Epithelial cell of proximal tubule (primary cell): ENCODE data around the gene RABGAP1L. TPM values are rescaled to one million over a fixed set of nuclear protein-coding genes. Genes with fewer than 3 reads are reported as not detected.

ENCODE experiments used
- DNase-seq: peaks from one replicate; pipeline ENCODE4 v3.0.0-alpha.2; 2011; ENCODE audit warnings: low read depth
- H3K4me3 ChIP-seq: 2 replicates; pipeline ENCODE4 v1.5.1; 2011; ENCODE audit warnings: low read depth, mild to moderate bottlenecking, low read length
- total RNA-seq: library from RNA; depleted of rRNA; stranded (reverse); fragments of >200 nt; gene quantifications from 2 replicates; pipeline ENCODE4 v1.2.3, GENCODE V29; 2015
- TF ChIP-seq, protein P1 (sequence below): conservative IDR thresholded peaks from 2 replicates; pipeline ENCODE4 v1.5.1; 2012; ENCODE audit warnings: low read depth, mild to moderate bottlenecking, low read length

The RABGAP1L gene
- total RNA-seq, 1 donor from 2014 or later = 16.3 TPM

DNA sequence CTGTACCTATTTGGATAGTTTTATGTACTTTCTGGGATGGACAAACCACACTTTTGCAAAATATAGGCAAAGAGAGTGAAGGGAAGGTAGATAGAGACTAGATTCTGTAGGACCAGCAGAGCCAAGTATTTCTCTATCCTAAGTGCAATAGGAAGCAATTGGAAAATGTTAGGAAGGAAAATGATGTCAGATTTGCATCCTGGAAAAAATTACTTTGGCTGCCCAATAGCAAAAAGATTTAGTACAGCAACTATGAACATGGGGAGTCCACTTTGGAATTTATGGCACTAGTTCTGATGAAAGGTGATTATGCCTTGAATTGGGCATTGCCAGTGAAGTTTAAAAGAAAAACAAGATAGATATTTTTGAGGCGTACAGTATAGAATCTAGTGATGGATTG, 789.7 kb downstream of the RABGAP1L start:
- no peak for DNase-seq
- TF ChIP-seq, protein P1, sequence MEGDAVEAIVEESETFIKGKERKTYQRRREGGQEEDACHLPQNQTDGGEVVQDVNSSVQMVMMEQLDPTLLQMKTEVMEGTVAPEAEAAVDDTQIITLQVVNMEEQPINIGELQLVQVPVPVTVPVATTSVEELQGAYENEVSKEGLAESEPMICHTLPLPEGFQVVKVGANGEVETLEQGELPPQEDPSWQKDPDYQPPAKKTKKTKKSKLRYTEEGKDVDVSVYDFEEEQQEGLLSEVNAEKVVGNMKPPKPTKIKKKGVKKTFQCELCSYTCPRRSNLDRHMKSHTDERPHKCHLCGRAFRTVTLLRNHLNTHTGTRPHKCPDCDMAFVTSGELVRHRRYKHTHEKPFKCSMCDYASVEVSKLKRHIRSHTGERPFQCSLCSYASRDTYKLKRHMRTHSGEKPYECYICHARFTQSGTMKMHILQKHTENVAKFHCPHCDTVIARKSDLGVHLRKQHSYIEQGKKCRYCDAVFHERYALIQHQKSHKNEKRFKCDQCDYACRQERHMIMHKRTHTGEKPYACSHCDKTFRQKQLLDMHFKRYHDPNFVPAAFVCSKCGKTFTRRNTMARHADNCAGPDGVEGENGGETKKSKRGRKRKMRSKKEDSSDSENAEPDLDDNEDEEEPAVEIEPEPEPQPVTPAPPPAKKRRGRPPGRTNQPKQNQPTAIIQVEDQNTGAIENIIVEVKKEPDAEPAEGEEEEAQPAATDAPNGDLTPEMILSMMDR = no peak
- no peak overlapping the region for H3K4me3 ChIP-seq

- H3K4me3 ChIP-seq = no peak overlapping the region
- TF ChIP-seq, protein P1 = no peak
- DNase-seq = no peak
These were observed 790.3 kb downstream of the RABGAP1L start for GRCh38 chr1:174949645-174950044.

DNA sequence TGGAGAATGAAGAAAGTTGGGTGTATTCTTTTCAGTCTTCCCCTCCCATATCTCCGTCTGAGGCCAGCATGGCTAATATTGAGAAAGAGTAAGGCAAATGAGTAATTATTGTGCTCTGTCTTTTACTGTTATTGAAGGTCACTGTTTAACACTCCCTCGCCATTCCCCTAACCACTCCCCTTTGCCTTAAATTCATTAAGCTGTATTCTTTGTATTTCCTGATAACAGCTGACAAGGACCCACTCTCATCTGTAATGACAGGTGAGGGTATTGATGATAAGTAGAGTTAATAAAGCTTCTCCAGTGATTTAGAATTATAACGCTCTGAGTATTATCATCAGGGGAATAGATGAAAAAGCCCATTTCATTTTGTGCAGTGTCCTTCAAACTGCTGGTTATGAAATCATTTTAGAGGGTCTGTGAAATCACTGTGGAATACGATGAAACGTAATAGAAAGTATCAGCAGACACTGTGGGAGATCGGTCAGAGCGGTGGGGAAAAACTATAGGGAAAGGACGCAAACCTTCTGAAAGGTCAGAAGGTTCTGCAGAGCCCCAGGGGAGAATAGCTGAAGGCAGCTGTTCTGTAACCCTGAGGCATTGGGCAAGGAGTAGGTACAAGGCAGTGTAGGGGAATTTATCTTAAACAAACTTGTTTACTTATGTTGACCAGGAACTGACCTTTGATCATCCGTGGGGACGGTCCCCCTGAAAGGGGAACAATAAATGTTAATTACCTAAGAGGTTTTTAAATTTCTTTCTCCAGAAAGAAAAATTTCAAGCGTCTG, 794.2 kb downstream of the RABGAP1L start:
- no peak for DNase-seq
- TF ChIP-seq, protein P1 = no peak
- no peak overlapping the region for H3K4me3 ChIP-seq

DNA sequence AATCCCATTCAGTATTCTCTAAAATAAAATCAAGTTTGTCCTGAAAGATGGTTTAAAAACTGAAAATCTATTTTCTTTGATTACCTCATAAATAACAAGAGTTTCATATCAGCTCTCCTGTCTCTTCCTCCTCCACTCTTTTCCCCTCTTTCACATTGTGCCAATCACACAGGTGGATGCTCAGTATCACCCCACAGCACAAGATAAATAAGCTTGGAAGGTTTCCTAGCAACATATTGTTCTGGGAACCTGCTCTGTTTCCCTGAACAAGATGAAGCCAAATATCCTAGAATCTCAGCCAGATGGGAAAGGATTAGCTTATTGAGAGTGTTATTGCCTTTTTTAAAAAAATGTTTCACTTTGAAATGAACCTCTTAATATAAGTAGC, 794.7 kb downstream of the RABGAP1L start:
- DNase-seq = no peak
- TF ChIP-seq, protein P1 = no peak
- no peak overlapping the region for H3K4me3 ChIP-seq

DNA sequence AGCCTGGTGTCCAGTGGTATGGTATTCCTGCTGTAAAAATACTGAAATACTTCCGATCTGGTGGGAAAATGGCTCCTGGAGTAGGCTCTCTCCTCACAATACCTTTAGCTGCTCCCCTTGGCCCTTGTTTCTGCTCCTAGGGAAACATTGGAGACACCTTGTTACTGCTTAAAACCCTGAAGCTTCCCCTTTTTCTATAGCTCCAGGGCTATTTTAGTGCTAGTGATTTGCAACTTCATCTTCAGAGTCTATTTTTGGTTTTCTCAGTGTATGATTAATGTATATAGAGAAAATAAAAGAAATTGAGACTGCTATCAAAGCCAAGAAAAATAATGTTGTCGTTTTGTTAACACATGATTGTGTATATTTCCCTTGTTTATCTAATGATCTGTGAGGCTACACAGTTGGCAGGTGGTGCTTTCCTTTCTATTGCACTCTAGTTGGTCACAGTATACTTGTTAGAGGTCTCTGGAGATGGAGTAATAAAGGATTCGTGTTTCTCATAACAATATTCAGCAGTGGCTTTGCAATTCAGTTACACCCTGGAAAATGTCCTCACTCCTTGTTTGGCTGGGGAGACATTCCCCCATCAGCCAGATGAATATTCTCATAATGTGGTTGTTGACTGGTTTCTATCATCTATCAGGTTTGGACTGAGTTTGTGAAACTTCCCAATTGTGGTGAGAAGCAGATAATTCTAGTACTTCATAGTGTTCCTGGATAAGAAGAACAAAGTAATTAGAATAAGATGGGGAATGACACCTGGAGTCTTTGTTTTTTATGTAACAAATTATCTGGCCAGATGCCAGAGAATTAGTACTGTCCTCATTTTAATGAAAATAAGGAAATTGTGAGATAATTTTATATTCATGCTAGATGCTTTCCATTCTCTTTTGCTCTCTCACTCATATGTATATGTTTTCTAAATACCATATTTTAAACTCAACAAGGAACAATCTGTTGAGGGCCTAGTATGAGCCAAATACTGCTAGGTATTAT, 795.6 kb downstream of the RABGAP1L start:
- DNase-seq = no peak
- no peak overlapping the region for H3K4me3 ChIP-seq
- TF ChIP-seq, protein P1 = no peak

GRCh38 chr1:174956086-174956485, 796.8 kb downstream of the RABGAP1L start:
- no peak overlapping the region for H3K4me3 ChIP-seq
- TF ChIP-seq, protein P1 = no peak
- no peak for DNase-seq
